Suprapubic skin (tissue), 4 donors: ENCODE data around the gene TYRO3. TPM values are rescaled to one million over a fixed set of nuclear protein-coding genes. Genes with fewer than 3 reads are reported as not detected.
"Not testable (repeated sequence)": the region's sequence is repeated elsewhere in the genome, so short reads cannot be mapped to it uniquely, and the experiment has no call there.

Experiments
- DNase-seq, 2 donors: peaks; one replicate each; pipeline ENCODE4 v3.0.0-alpha.2; 2019; ENCODE audit warnings: low spot score in 2 of 2
- H3K27ac ChIP-seq: fragments of 200-600 bp; sonication (generic); one replicate; pipeline ENCODE4 v1.5.1; 2019
- H3K27me3 ChIP-seq: fragments of 200-600 bp; sonication (generic); one replicate; pipeline ENCODE4 v1.5.1; 2019
- H3K36me3 ChIP-seq: fragments of 200-600 bp; sonication (generic); one replicate; pipeline ENCODE4 v1.5.1; 2019
- H3K4me1 ChIP-seq: fragments of 200-600 bp; sonication (generic); one replicate; pipeline ENCODE4 v1.5.1; 2019
- H3K4me3 ChIP-seq: fragments of 200-600 bp; sonication (generic); one replicate; pipeline ENCODE4 v1.5.1; 2019; ENCODE audit warnings: mild to moderate bottlenecking
- H3K9me3 ChIP-seq: fragments of 200-600 bp; sonication (generic); one replicate; pipeline ENCODE4 v1.5.1; 2019
- EP300 ChIP-seq: sonication (generic); formaldehyde crosslinking; IDR thresholded peaks from one replicate; pipeline ENCODE4 v1.6.1; 2017; ENCODE audit warnings: antibody characterized with exemption
- POLR2A ChIP-seq, 2 donors: fragments of 450-650 bp; IDR thresholded peaks; one replicate each; pipeline ENCODE4 v1.6.1; 2017; ENCODE audit warnings: antibody characterized with exemption in 2 of 2, mild to moderate bottlenecking in 2 of 2, moderate library complexity in 2 of 2
- POLR2AphosphoS5 ChIP-seq, 3 donors: sonication (generic); formaldehyde crosslinking; IDR thresholded peaks; one replicate each; pipeline ENCODE4 v1.6.1; 2017; ENCODE audit warnings: antibody characterized with exemption in 3 of 3
- WGBS: methylation state at CpG from one replicate; pipeline ENCODE4 v1.1.5; 2018; 5-methylcytosine and 5-hydroxymethylcytosine counted together
- total RNA-seq, 4 donors: library from RNA; depleted of rRNA; stranded (reverse); fragments of >200 nt; gene quantifications; one replicate each; pipeline ENCODE4 v1.1.0, GENCODE V29; 2016
- TF ChIP-seq, protein P1 (sequence below), 2 donors: fragments of 200-600 bp in 1 of 2; fragments of 450-650 bp in 1 of 2; sonication (generic) in 1 of 2; IDR thresholded peaks; one replicate each; pipeline ENCODE4 v1.5.1; 2016 to 2019; ENCODE audit warnings: antibody characterized with exemption in 2 of 2, mild to moderate bottlenecking in 1 of 2, moderate library complexity in 1 of 2

The TYRO3 gene
- total RNA-seq, 4 donors from 2014 or later: 19.2 to 39.4 (median 39.0) TPM

DNA sequence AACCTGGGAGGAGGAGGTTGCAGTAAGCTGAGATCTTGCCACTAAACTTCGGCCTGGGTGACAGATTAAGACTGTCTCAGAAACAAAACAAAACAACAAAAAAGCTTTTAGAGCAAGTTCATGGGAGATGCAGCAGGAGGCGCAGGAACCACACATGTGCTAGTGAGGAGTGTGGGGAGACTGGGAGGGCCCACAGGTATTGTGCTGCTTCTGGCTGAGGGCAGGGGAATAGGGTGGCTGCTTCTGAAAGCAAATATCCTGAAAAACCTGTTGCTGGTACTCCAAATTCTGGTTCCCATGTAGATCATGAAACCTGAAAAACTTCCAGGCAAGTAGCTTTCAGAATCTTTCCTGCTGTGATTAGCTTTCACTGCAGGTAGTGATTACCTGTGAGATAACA, 22.1 kb downstream of the TYRO3 start:
- TF ChIP-seq, protein P1, sequence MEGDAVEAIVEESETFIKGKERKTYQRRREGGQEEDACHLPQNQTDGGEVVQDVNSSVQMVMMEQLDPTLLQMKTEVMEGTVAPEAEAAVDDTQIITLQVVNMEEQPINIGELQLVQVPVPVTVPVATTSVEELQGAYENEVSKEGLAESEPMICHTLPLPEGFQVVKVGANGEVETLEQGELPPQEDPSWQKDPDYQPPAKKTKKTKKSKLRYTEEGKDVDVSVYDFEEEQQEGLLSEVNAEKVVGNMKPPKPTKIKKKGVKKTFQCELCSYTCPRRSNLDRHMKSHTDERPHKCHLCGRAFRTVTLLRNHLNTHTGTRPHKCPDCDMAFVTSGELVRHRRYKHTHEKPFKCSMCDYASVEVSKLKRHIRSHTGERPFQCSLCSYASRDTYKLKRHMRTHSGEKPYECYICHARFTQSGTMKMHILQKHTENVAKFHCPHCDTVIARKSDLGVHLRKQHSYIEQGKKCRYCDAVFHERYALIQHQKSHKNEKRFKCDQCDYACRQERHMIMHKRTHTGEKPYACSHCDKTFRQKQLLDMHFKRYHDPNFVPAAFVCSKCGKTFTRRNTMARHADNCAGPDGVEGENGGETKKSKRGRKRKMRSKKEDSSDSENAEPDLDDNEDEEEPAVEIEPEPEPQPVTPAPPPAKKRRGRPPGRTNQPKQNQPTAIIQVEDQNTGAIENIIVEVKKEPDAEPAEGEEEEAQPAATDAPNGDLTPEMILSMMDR (IDR thresholded peaks at IDR 0.05): no peak
- no peak for TF ChIP-seq POLR2AphosphoS5 (IDR thresholded peaks at IDR 0.05)
- peaks cover 7% of the 10 kb centered on the region for H3K4me1 ChIP-seq
- no peak for DNase-seq
- peaks cover 8% of the 10 kb centered on the region for H3K36me3 ChIP-seq
- no peak overlapping the region for H3K27ac ChIP-seq
- WGBS: 61% methylated on average over 2 of the region's 2 CpGs
- H3K9me3 ChIP-seq: no peaks in the 10 kb centered on the region
- no peaks in the 10 kb centered on the region for H3K27me3 ChIP-seq
- no peak overlapping the region for H3K4me3 ChIP-seq

DNA sequence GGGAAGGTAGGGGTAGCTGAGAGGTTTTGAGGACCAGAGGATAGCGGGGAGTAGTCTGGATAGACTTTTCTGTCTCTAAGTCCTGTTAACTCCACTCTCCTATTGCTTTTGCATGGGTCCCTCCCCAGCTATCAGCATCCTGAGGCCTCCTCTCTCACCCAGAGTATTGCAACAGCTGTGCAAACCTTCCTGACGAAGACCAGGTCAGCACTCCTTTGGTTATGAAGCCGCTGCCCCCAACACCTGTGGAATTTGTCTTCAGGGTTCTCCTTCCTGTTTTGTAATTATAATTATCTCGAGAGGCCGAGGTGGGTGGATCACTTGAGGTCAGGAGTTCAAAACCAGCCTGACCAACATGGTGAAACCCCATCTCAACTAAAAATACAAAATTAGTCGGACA, 24.8 kb downstream of the TYRO3 start:
- TF ChIP-seq, protein P1 (IDR thresholded peaks at IDR 0.05): no peak
- no peak for TF ChIP-seq POLR2A (IDR thresholded peaks at IDR 0.05)
- no peak for TF ChIP-seq EP300
- no peak for TF ChIP-seq POLR2AphosphoS5 (IDR thresholded peaks at IDR 0.05)
- WGBS: 87% methylated on average over 5 of the region's 6 CpGs
- H3K27me3 ChIP-seq: peaks cover 3% of the 10 kb centered on the region

DNA sequence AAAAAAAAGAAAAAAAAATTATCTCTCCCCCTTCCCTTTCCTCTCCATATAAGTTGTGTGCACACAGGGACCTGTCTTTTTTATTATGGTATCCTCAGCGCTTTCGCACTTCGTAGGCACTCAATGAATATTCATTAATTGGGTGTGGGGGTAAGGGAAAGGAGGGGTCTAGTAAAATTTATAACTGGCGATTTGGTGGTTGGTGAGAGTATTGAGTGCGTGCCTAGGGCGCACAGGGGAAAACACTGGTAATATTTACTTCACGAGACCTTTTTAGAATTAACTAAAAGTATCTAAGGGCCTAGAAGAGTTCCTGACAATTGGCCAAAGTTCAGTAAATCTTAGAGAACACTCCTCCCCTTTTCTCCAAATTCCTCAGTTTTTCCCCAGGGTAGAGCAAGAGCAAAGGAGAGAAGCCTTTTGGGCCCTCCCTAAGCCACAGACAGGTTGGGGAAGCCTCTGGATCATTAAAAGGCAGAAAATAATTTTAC, 25.7 kb downstream of the TYRO3 start:
- no peak for DNase-seq
- no peaks in the 10 kb centered on the region for H3K9me3 ChIP-seq
- TF ChIP-seq EP300: no peak
- TF ChIP-seq, protein P1 (IDR thresholded peaks at IDR 0.05): no peak
- TF ChIP-seq POLR2AphosphoS5 (IDR thresholded peaks at IDR 0.05): no peak
- TF ChIP-seq POLR2A (IDR thresholded peaks at IDR 0.05): no peak
- no peaks in the 10 kb centered on the region for H3K36me3 ChIP-seq
- H3K4me3 ChIP-seq: peak overlapping the region; percentile 51
- H3K27me3 ChIP-seq: peaks cover 3% of the 10 kb centered on the region
- H3K27ac ChIP-seq: peak overlapping the region; percentile 60
- H3K4me1 ChIP-seq: peaks cover 7% of the 10 kb centered on the region
- WGBS: 94% methylated on average over 7 of the region's 7 CpGs

More for the DNA sequence above, 24.8 kb downstream of the TYRO3 start:
- no peaks in the 10 kb centered on the region for H3K36me3 ChIP-seq
- no peaks in the 10 kb centered on the region for H3K9me3 ChIP-seq
- H3K4me1 ChIP-seq: peaks cover 7% of the 10 kb centered on the region
- no peak overlapping the region for H3K27ac ChIP-seq
- DNase-seq: no peak
- H3K4me3 ChIP-seq: no peak overlapping the region

DNA sequence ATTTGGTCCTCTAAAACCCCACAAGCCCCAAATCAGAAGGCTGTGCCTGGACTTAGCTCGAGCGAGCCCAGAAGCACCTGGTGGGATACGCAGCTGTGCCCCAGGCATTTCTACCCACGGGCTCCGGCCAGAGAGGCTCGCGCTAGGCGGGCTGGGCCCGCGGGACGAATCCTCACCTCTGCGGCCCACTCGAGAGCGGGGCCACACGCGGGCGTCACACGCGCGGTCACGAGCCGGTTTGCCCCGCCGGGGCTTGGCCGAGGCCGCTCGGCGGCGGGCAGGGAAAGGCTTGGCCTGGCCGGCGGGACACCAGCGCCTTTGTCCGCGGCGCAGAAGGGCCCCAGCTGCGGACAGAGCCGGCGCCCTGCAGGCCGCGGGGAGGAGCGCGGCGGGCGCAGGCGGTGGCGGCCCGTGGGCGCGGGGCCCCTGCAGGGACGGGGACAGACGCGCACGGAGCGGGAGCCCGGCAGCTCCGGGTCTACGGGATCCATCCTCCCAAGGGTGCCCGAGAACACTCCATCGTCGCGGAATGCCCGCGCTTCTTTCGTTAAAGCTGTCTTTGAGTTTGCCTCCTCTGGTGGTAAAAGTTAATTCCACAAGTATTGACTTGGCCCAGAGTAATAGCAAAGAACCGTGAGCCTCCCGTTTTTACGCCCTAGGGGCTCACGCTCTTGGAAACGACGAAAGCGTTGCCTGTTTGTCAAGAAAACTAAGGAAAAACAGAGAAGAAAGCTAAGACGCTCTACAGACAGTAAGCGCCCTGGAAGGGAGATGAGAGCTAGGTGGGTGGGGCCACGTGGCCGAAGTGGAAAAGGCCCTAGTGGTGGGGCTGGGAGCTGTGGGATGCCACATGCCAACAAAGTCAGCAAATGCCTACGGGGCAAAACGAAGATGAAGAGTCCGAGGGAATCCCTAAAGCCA, 26.4 kb downstream of the TYRO3 start:
- no peak for DNase-seq
- peaks cover 7% of the 10 kb centered on the region for H3K4me1 ChIP-seq
- no peaks in the 10 kb centered on the region for H3K9me3 ChIP-seq
- H3K36me3 ChIP-seq: no peaks in the 10 kb centered on the region
- WGBS: 8% methylated on average over 32 of the region's 78 CpGs
- TF ChIP-seq EP300 (no peak), POLR2AphosphoS5 (IDR thresholded peaks at IDR 0.05) (no peak), POLR2A (IDR thresholded peaks at IDR 0.05) (no peak)
- TF ChIP-seq, protein P1 (IDR thresholded peaks at IDR 0.05): peak; percentile 27
- peak overlapping the region; percentile 51 for H3K4me3 ChIP-seq
- peak overlapping the region; percentile 60 for H3K27ac ChIP-seq
- H3K27me3 ChIP-seq: peaks cover 3% of the 10 kb centered on the region

DNA sequence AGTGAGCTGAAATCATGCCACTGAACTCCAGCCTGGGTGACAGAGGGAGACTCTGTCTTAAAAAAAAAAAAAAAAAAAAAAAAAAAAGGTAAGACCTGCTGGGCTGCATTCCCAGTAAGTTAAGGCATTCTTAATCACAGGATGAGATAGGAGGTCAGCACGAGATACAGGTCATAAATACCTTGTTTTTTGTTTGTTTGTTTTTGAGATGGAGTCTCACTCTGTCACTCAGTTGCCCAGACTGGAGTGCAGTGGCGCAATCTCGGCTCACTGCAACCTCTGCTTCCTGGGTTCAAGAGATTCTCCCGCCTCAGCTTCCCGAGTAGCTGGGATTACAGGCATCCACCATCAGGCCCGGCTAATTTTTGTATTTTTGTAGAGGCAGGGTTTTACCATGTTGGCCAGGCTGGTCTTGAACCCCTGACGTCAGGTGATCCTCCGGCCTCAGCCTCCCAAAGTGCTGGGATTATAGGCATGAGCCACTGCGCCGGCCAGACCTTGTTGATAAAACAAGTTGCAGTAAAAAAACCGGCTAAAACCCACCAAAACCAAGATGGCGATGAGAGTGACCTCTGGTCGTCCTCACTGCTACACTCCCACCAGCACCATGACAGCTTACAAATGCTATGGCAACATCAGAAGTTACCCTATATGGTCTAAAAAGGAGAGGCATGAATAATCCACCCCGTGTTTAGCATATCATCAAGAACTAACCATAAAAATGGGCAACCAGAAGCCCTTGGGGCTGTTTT, 27.7 kb downstream of the TYRO3 start:
- 92% methylated on average over 14 of the region's 14 CpGs for WGBS
- H3K27me3 ChIP-seq, H3K27ac ChIP-seq, H3K4me3 ChIP-seq, H3K36me3 ChIP-seq, H3K4me1 ChIP-seq, DNase-seq, H3K9me3 ChIP-seq: not testable (repeated sequence)

DNA sequence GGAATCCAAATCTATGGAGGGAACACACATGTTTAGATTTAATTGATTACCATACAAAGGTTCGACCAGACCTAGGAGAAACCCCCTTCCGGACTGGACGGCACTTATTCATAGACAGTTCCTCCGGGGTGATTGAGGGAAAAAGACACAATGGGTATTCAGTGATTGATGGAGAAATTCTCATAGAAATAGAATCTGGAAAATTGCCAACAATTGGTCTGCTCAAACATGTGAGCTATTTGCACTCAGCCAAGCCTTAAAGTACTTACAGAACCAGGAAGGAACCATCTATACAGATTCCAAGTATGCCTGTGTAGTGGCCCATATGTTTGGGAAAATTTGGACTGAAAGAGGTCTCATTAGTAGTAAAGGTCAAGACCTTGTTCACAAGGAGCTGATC, 30.0 kb downstream of the TYRO3 start:
- not testable (repeated sequence) for H3K9me3 ChIP-seq, H3K27ac ChIP-seq, H3K4me3 ChIP-seq, H3K4me1 ChIP-seq, H3K27me3 ChIP-seq, DNase-seq, H3K36me3 ChIP-seq
- WGBS: 63% methylated on average over 4 of the region's 4 CpGs

DNA sequence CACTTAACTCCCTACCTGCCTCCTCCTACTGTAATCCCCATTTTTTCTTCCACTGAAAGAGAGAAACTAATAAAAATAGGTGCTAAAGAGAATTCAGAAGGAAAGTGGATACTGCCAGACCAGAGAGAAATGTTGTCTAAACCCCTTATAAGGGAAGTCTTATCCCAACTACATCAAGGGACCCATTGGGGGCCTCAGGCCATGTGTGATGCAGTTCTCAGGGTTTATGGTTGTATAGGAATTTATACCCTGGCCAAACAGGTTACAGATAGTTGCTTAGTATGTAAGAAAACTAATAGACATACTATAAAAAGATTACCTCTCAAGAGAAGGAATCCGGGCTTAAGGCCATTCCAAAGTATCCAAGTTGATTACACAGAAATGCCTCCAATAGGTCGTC, 30.6 kb downstream of the TYRO3 start:
- H3K36me3 ChIP-seq, H3K27me3 ChIP-seq, H3K9me3 ChIP-seq, H3K4me1 ChIP-seq, H3K27ac ChIP-seq, DNase-seq, H3K4me3 ChIP-seq: not testable (repeated sequence)
- WGBS: 66% methylated on average over 2 of the region's 2 CpGs

DNA sequence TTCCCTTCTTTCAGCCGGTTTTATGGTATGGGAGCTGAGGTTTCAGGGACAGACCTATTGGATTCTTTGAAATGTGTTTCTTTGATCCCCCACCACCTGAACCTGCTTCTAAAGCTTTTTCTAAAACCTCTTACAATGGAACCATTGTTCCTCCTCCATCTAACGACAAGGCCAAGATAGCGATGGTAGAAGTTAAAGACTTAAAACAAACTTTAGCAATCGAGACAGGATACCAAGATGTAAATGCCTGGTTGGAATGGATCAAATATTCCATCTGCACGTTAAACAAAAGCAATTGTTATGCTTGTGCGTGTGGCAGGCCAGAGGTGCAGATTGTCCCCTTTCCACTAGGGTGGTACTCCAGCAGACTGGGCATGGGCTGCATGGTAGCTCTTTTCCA, 32.2 kb downstream of the TYRO3 start:
- not testable (repeated sequence) for H3K9me3 ChIP-seq, H3K36me3 ChIP-seq, H3K27ac ChIP-seq, H3K27me3 ChIP-seq, H3K4me1 ChIP-seq, H3K4me3 ChIP-seq, DNase-seq
- 65% methylated on average over 6 of the region's 6 CpGs for WGBS

DNA sequence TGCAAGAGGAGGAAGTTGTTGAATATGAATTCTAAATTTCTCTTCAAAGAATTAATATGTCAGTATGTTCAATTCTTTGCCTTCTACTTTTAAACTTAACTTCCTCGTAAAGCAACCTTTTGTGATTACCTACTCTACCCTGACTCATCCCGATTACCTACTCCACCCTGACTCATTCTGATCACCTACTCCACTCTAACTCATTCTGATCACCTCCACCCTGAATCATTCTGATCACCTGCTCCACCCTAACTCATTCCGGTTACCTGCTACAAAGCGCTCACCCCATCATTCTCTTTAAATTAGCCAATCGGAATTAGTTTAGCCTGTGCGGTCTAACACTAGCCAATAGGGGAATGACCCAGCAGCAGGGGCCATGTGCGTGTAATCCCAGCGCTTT, 33.7 kb downstream of the TYRO3 start:
- H3K36me3 ChIP-seq, H3K4me3 ChIP-seq, H3K27me3 ChIP-seq, DNase-seq, H3K9me3 ChIP-seq, H3K4me1 ChIP-seq, H3K27ac ChIP-seq: not testable (repeated sequence)
- 87% methylated on average over 8 of the region's 8 CpGs for WGBS
